Mesothelial cell of epicardium (in vitro differentiated cells): ENCODE measurements around the gene GPSM1. TPM values are rescaled to one million over a fixed set of nuclear protein-coding genes. Genes with fewer than 3 reads are reported as not detected.

Experiments used
- DNase-seq, 2 experiments: peaks; one replicate each; pipeline ENCODE4 v3.0.0; 2021; ENCODE audit warnings: low spot score in 2 of 2; ENCODE audit not compliant: unreplicated experiment in 2 of 2
- H3K27ac Mint-ChIP-seq: 2 replicates; pipeline ENCODE4 v1.8.0; 2021; ENCODE audit warnings: mixed read lengths
- H3K27me3 Mint-ChIP-seq: 2 replicates; pipeline ENCODE4 v1.8.0; 2021; ENCODE audit warnings: low read depth, mixed read lengths
- H3K36me3 Mint-ChIP-seq: 2 replicates; pipeline ENCODE4 v1.8.0; 2021; ENCODE audit warnings: mixed read lengths
- H3K4me1 Mint-ChIP-seq: 2 replicates; pipeline ENCODE4 v1.8.0; 2021; ENCODE audit warnings: mixed read lengths
- H3K4me3 Mint-ChIP-seq: 2 replicates; pipeline ENCODE4 v1.8.0; 2021; ENCODE audit warnings: mild to moderate bottlenecking, moderate library complexity, mixed read lengths
- H3K9me3 Mint-ChIP-seq: 2 replicates; pipeline ENCODE4 v1.8.0; 2021; ENCODE audit warnings: mixed read lengths
- total RNA-seq: library from RNA; stranded (reverse); gene quantifications from 3 replicates; pipeline ENCODE4 v1.2.1, GENCODE V29; 2021
- TF ChIP-seq, protein P1 (sequence below): fragments of 200-600 bp; sonication (generic); IDR thresholded peaks from one replicate; pipeline ENCODE4 v1.5.0; 2021; ENCODE audit warnings: antibody characterized with exemption; ENCODE audit not compliant: unreplicated experiment

GPSM1 gene
- total RNA-seq, 1 donor from 2014 or later, result 102 TPM

DNA sequence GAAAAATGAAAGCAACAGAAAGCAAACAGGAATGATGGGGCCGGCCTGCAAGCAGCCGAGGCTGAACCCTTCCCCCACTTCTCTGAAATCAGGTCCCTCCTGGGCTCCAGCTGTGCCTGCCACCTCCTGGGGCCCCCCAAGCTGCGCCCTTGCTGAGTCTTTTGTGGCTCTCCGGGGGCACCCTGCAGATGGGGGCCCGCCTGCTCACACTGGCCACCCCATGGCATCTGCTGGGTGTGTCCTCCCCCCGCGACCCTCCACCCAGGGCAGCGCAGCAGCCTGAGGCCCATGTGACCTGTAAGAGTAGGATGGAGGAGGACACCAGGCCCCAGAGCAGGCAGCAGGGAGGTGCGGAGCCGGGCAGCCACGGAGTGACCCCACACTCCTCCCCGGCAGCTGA lies 5.7 kb downstream of the GPSM1 start:
- Mint-ChIP-seq H3K4me3 (no peak overlapping the region), H3K9me3 (no peaks in the 10 kb centered on the region), H3K27me3 (no peaks in the 10 kb centered on the region), H3K4me1 (peaks cover 15% of the 10 kb centered on the region), H3K27ac (no peak overlapping the region), H3K36me3 (no peaks in the 10 kb centered on the region)
- TF ChIP-seq, protein P1, sequence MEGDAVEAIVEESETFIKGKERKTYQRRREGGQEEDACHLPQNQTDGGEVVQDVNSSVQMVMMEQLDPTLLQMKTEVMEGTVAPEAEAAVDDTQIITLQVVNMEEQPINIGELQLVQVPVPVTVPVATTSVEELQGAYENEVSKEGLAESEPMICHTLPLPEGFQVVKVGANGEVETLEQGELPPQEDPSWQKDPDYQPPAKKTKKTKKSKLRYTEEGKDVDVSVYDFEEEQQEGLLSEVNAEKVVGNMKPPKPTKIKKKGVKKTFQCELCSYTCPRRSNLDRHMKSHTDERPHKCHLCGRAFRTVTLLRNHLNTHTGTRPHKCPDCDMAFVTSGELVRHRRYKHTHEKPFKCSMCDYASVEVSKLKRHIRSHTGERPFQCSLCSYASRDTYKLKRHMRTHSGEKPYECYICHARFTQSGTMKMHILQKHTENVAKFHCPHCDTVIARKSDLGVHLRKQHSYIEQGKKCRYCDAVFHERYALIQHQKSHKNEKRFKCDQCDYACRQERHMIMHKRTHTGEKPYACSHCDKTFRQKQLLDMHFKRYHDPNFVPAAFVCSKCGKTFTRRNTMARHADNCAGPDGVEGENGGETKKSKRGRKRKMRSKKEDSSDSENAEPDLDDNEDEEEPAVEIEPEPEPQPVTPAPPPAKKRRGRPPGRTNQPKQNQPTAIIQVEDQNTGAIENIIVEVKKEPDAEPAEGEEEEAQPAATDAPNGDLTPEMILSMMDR, result no peak
- no peak for DNase-seq

DNA sequence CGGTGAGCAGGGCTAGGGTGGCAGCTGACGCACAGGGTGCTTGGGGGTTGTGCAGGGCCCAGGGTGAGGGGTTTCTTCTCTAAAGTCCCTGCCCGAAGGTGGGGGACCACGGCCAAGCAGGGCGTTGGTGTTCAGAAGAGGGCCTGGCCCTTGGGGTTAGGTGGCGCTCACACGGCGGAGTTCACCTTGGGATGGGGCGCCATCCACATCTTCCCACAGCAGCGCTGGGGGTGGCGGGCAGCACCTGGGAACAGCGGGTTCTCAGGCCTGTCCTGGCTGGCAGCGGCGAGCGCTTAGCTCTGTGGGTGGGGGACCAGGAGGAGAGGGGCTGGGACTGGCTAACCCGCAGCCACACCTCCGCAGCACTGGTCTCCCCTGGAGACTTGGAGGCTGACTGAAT lies 6.1 kb downstream of the GPSM1 start:
- Mint-ChIP-seq H3K4me1 (peaks cover 14% of the 10 kb centered on the region), H3K9me3 (no peaks in the 10 kb centered on the region), H3K27ac (no peak overlapping the region), H3K27me3 (no peaks in the 10 kb centered on the region), H3K36me3 (no peaks in the 10 kb centered on the region), H3K4me3 (no peak overlapping the region)
- DNase-seq, result no peak
- TF ChIP-seq, protein P1, result no peak

DNA sequence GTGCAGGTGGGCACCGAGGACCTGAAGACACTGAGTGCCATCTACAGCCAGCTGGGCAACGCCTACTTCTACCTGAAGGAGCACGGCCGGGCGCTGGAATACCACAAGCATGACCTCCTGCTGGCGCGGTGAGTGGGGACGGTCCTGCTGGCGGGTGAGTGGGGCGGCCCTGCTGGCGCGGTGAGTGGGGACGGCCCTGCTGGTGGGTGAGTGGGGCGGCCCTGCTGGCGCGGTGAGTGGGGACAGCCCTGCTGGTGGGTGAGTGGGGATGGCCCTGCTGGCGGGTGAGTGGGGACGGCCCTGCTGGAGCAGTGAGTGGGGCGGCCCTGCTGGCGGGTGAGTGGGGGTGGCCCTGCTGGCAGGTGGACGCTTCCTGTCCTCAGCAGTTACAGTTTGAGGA lies 7.2 kb downstream of the GPSM1 start:
- Mint-ChIP-seq H3K27me3 (no peaks in the 10 kb centered on the region), H3K36me3 (peaks cover 2% of the 10 kb centered on the region), H3K4me1 (peaks cover 4% of the 10 kb centered on the region), H3K27ac (no peak overlapping the region), H3K9me3 (no peaks in the 10 kb centered on the region), H3K4me3 (no peak overlapping the region)
- TF ChIP-seq, protein P1, result no peak
- no peak for DNase-seq

DNA sequence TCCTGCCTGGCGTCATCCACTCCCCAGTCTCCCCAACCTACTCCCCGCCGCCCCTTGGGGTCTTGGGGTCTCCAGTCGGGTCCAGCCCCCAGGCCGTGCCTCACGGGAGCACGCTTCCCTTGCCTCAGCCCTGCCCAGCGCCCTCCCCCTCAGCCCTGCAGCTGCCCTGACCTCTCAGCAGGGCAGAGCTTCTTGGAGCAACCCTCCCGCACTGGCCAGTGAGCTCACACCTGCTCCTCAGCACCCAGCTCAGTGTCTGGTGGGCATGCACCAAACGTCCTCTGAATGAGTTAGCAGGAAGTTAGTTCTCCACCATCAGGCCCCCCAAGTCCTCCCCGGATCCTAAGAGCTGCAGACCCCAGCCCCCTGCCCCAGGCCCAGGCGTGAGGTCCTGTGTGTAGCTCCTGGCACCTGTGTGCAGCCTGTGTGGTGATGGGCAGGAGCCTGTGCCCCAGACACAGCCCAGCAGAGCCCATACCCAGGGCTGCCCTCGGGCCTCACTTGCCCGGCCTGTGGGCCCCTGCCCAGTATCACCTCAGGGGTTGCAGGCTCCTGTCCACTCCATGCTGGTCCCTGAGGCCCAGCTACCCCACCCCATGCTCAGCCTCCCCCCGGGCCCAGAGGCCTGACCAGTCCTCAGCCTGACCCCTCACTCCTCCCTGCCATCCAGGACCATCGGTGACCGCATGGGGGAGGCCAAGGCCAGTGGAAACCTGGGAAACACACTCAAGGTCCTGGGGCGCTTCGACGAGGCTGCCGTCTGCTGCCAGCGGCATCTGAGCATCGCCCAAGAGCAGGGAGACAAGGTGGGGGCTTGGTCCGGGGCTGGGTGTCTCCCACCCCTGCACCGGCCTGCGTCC lies 8.2 kb downstream of the GPSM1 start:
- H3K9me3 Mint-ChIP-seq, result no peaks in the 10 kb centered on the region
- H3K4me1 Mint-ChIP-seq, result peaks cover 2% of the 10 kb centered on the region
- no peaks in the 10 kb centered on the region for H3K27me3 Mint-ChIP-seq
- no peak overlapping the region for H3K27ac Mint-ChIP-seq
- no peak overlapping the region for H3K4me3 Mint-ChIP-seq
- DNase-seq, result no peak
- TF ChIP-seq, protein P1, result no peak
- peaks cover 4% of the 10 kb centered on the region for H3K36me3 Mint-ChIP-seq

DNA sequence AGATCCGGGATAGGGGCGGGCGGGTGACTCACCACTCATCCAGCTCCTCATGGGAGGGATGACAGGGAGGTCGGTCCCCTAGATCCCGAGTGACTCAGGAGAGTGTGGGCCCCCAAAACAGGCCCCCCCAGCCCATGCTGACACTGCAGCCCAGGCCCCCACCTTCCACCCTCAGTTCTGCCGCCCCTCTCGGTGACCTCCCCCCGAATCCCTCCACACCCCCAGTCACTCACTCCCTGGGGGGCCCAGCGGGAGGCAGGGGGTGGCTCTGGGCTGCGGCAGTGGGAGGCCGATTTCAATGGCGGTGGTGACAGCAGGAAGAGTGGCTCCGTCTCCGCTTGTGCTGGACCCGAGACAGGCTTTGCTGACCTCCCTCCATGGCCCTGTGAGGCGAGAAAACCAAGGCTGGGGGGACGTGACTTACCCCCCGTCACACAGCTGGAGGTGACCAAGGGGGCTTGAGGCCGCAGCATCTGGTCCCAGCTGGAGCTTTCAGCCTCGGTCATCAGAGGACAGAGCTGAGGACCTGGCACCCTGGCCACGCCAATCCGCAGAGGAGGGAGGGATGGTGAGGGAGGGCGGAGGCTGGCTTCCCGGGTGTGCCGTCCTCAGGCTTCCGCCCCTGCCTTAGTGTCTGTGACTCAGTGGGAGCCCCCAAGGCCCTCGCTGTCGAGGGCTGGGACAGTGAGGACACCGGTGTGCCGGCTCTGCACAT lies 9.0 kb downstream of the GPSM1 start:
- Mint-ChIP-seq H3K4me3 (no peak overlapping the region), H3K4me1 (no peaks in the 10 kb centered on the region), H3K27me3 (no peaks in the 10 kb centered on the region), H3K9me3 (no peaks in the 10 kb centered on the region), H3K36me3 (peaks cover 4% of the 10 kb centered on the region), H3K27ac (no peak overlapping the region)
- DNase-seq, result no peak
- TF ChIP-seq, protein P1, result no peak
